Ishikawa (cell line): ENCODE measurements around the gene HOXB4.

Experiments used
- CEBPB ChIP-seq: IDR thresholded peaks from 2 replicates; pipeline ENCODE4 v1.6.1; 2012
- CREB1 ChIP-seq: IDR thresholded peaks from 2 replicates; pipeline ENCODE4 v1.6.1; 2012; ENCODE audit warnings: low read depth
- EGR1 ChIP-seq: IDR thresholded peaks from 2 replicates; pipeline ENCODE4 v1.6.1; 2012
- EP300 ChIP-seq: IDR thresholded peaks from 2 replicates; pipeline ENCODE4 v1.6.1; 2012; ENCODE audit warnings: borderline replicate concordance
- FOXM1 ChIP-seq: IDR thresholded peaks from 2 replicates; pipeline ENCODE4 v1.6.1; 2012; ENCODE audit warnings: low read depth, borderline replicate concordance
- NFIC ChIP-seq: IDR thresholded peaks from 2 replicates; pipeline ENCODE4 v1.6.1; 2012
- RAD21 ChIP-seq: IDR thresholded peaks from 2 replicates; pipeline ENCODE4 v1.6.1; 2012; ENCODE audit warnings: low read depth
- TAF1 ChIP-seq: IDR thresholded peaks from 2 replicates; pipeline ENCODE4 v1.6.1; 2012; ENCODE audit warnings: low read depth, mild to moderate bottlenecking
- TCF12 ChIP-seq: IDR thresholded peaks from 2 replicates; pipeline ENCODE4 v1.6.1; 2012; ENCODE audit warnings: low read depth
- TEAD4 ChIP-seq: IDR thresholded peaks from 2 replicates; pipeline ENCODE4 v1.6.1; 2012
- YY1 ChIP-seq: IDR thresholded peaks from 2 replicates; pipeline ENCODE4 v1.6.1; 2012; ENCODE audit warnings: low read depth
- ZBTB7A ChIP-seq: IDR thresholded peaks from 2 replicates; pipeline ENCODE4 v1.6.1; 2012; ENCODE audit warnings: low read depth
- TF ChIP-seq, protein P1 (sequence below): IDR thresholded peaks from 2 replicates; pipeline ENCODE4 v1.6.1; 2012; ENCODE audit warnings: low read depth, mild to moderate bottlenecking
- TF ChIP-seq, protein P2 (sequence below): IDR thresholded peaks from 2 replicates; pipeline ENCODE4 v1.6.1; 2012
- TF ChIP-seq, protein P3 (sequence below): IDR thresholded peaks from 2 replicates; pipeline ENCODE4 v1.6.1; 2012

HOXB4 gene

DNA sequence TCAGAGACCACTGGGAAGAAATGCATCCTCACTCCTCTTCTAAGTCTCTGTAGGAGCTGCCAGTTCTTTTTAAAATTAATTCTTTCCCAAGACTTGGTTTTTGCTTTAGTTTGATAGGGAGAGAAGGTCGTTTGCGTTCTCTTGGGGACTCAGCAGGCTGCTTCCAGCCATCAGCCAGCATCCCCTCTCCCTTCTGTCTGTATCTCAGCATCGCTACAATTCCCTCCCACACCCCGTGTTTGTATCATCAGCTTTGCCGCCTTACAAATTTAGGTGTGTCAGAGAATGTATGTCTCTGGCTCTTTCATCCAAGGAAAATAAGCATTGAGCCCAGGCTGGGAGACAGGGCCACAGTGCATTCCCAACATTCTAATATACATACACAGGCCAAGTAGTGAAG is 21.2 kb upstream of the HOXB4 start:
- TF ChIP-seq NFIC: no peak
- TF ChIP-seq, protein P1, sequence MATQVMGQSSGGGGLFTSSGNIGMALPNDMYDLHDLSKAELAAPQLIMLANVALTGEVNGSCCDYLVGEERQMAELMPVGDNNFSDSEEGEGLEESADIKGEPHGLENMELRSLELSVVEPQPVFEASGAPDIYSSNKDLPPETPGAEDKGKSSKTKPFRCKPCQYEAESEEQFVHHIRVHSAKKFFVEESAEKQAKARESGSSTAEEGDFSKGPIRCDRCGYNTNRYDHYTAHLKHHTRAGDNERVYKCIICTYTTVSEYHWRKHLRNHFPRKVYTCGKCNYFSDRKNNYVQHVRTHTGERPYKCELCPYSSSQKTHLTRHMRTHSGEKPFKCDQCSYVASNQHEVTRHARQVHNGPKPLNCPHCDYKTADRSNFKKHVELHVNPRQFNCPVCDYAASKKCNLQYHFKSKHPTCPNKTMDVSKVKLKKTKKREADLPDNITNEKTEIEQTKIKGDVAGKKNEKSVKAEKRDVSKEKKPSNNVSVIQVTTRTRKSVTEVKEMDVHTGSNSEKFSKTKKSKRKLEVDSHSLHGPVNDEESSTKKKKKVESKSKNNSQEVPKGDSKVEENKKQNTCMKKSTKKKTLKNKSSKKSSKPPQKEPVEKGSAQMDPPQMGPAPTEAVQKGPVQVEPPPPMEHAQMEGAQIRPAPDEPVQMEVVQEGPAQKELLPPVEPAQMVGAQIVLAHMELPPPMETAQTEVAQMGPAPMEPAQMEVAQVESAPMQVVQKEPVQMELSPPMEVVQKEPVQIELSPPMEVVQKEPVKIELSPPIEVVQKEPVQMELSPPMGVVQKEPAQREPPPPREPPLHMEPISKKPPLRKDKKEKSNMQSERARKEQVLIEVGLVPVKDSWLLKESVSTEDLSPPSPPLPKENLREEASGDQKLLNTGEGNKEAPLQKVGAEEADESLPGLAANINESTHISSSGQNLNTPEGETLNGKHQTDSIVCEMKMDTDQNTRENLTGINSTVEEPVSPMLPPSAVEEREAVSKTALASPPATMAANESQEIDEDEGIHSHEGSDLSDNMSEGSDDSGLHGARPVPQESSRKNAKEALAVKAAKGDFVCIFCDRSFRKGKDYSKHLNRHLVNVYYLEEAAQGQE: no peak
- no peak for TF ChIP-seq ZBTB7A
- no peak for TF ChIP-seq TEAD4
- no peak for TF ChIP-seq TAF1
- TF ChIP-seq, protein P2, sequence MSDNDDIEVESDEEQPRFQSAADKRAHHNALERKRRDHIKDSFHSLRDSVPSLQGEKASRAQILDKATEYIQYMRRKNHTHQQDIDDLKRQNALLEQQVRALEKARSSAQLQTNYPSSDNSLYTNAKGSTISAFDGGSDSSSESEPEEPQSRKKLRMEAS: no peak
- no peak for TF ChIP-seq YY1
- TF ChIP-seq RAD21: no peak
- TF ChIP-seq EP300: no peak
- TF ChIP-seq TCF12: no peak
- no peak for TF ChIP-seq FOXM1
- no peak for TF ChIP-seq EGR1
- no peak for TF ChIP-seq CEBPB
- TF ChIP-seq CREB1: no peak
- TF ChIP-seq, protein P3, sequence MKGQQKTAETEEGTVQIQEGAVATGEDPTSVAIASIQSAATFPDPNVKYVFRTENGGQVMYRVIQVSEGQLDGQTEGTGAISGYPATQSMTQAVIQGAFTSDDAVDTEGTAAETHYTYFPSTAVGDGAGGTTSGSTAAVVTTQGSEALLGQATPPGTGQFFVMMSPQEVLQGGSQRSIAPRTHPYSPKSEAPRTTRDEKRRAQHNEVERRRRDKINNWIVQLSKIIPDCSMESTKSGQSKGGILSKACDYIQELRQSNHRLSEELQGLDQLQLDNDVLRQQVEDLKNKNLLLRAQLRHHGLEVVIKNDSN: no peak

DNA sequence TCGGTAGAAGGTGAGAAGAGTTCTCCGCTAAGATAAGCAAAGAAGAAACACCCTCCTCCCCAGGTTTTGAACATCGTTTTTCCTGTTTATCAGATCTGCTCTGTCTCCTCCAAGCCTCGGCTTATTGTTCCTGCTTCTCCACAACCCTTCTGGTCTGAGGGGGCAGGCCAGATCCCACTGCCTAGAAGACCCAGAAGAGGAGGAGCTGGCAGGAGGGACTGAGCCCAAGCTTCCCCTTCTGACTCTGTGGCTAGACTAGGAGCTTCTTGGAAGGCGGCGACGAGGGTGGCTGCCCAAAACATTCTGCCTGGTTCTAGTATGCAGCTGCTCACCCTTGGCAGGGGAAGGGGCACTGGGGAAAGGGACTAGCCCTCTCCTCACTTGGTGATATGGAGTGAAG is 20.6 kb upstream of the HOXB4 start:
- TF ChIP-seq EP300 (no peak), ZBTB7A (0 out of 2 replicates have a peak, but pooled peaks have one; percentile 11)

DNA sequence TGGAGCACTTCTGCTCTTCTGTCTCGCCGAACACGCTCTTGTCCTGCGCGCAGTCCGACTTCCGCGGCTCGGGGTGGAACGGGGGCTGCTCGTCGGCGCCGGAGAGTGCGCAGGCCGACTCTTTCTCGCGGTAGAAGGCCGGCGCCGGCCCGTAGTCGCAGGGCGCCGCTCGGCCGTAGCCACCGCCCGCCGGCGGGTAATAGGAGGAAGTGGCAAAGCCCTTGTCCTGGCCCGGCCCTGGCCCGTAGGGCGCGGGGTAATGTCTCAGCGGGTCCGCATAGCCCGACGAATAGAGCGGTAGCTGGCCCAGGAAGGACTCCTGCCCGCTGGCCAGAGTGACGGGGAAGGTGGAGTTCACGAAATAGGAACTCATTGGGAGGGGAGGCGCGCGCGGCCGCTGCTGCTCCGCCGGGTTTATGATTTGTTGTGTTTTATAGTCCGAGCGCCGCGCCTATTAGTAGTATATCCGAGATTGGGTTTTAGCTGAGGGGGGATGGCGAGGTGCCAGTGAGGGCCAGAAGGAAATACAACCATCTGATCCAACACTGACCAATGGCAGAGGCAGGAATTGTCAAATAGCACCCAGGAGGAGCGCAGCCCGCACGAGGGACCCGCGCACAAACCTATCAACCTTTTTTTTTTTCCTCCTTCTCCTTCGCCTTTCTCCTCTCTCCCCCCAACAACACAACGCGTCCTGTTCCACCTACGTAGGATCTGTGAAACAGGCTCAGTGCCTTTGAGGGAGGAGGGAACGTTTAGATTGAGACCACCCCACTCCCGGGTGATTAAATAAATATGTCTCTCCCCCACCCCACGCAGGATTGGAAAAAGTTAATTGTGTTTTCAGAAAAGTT is 19.9 kb upstream of the HOXB4 start:
- no peak for TF ChIP-seq CEBPB
- TF ChIP-seq, protein P2: peak; percentile 64
- TF ChIP-seq YY1: no peak
- TF ChIP-seq ZBTB7A: no peak
- no peak for TF ChIP-seq TEAD4
- no peak for TF ChIP-seq RAD21
- no peak for TF ChIP-seq EGR1
- TF ChIP-seq FOXM1: no peak
- TF ChIP-seq CREB1: no peak
- TF ChIP-seq EP300: no peak
- TF ChIP-seq TCF12: 0 out of 2 replicates have a peak, but pooled peaks have one; percentile 16
- peak; percentile 14; the same call in 1 of the 2 replicates for TF ChIP-seq NFIC
- TF ChIP-seq TAF1: no peak
- TF ChIP-seq, protein P3: peak; percentile 24; the same call in 1 of the 2 replicates
- TF ChIP-seq, protein P1: no peak

DNA sequence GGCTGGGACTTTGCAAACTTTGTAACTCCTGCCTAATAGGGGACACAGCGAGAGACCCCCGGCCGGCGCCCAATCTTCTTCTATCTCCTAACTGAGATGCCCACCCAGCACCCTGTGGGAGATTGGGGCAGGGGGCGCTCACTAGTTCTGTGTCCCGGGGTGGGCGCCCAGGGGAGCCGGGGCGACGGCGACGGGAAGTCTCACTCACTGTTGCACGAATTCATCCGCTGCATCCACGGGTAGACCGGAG is 19.3 kb upstream of the HOXB4 start:
- TF ChIP-seq TAF1 (no peak), TEAD4 (no peak), NFIC (no peak), FOXM1 (no peak)

DNA sequence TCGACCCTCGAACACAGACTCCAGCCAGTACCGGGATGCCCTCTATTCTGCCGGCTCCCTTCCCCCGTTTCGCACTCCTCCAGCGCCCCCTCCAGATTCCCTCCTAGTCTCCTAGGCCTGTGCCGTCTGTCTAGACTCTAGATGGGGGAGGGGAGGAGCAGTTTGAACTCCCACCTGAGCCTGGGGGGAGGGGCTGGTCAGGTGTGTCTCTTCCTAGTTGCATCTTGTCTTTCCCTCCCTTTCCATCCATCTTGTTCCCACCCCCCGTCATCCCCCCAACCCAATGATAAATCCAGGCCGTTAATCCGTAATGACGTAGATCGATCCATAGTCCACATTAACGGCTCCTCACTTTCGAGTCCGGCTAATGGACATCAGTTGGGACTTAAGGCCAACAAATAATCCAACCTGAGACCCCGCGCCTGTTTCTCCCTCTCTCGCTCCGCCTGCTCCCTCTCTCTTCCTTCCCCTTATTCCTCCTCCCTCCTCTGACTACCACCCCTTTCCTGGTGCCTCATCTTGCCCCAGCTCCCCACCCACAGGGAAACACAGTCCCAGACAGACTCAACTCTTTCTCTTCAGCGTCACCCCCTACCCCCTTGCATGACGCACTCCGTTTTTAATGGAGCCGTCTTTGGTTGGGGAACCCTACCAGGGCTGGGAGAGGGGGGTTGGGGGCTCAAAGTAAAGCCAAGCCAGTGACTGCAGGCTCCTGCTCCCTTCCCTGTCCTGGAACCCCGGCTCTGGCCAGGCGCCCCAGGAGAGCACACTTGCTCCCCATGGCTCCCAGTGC is 18.8 kb upstream of the HOXB4 start:
- no peak for TF ChIP-seq TAF1
- TF ChIP-seq, protein P2: no peak
- no peak for TF ChIP-seq TCF12
- no peak; the same call in 1 of the 2 replicates for TF ChIP-seq ZBTB7A
- TF ChIP-seq, protein P3: no peak
- TF ChIP-seq, protein P1: no peak
- TF ChIP-seq FOXM1: no peak
- TF ChIP-seq CREB1: no peak
- no peak for TF ChIP-seq YY1
- no peak for TF ChIP-seq RAD21
- no peak for TF ChIP-seq CEBPB
